ENCODE data around the gene GOLGA8S.

The GOLGA8S gene

GRCh38 chr15:23387621-23388190 lies 33.2 kb downstream of the GOLGA8S start:
- Histone ChIP-seq H3F3A (ENCODE audit: insufficient read depth) (no peaks in the 10 kb centered on the region), H3K9ac (ENCODE audit: low read length) (no peak overlapping the region), H3K9me2 (replicated peaks; ENCODE audit: insufficient read depth, low read length) (no peaks in the 10 kb centered on the region), H4K20me1 (ENCODE audit: low read depth, low read length) (no peaks in the 10 kb centered on the region), H2AFZ (ENCODE audit: low read depth, low read length, severe bottlenecking) (no peak overlapping the region), H3K4me3 (ENCODE audit: insufficient read depth, low read length, poor library complexity, severe bottlenecking) (no peak overlapping the region), H3K27me3 (ENCODE audit: low read length) (no peaks in the 10 kb centered on the region), H3K36me3 (ENCODE audit: low read length) (no peaks in the 10 kb centered on the region), H3K9me3 (ENCODE audit: insufficient read depth, low read length) (no peaks in the 10 kb centered on the region), H3K27ac (ENCODE audit: low read depth, low read length) (no peak overlapping the region), H3K4me2 (ENCODE audit: low read depth, low read length, poor library complexity, severe bottlenecking) (no peak overlapping the region), H3K79me2 (ENCODE audit: insufficient read depth, low read length) (no peaks in the 10 kb centered on the region)
- no peak for TF ChIP-seq CTCF (IDR thresholded peaks at IDR 0.05; ENCODE audit: insufficient read depth, low read length, poor library complexity, severe bottlenecking)
- TF ChIP-seq EZH2phosphoT487 (conservative IDR thresholded peaks at IDR 0.05; ENCODE audit: low read length): no peak

GRCh38 chr15:23395030-23395692 lies 40.6 kb downstream of the GOLGA8S start:
- Histone ChIP-seq H3K36me3 (ENCODE audit: low read length) (no peaks in the 10 kb centered on the region), H3F3A (ENCODE audit: insufficient read depth) (no peaks in the 10 kb centered on the region), H3K9ac (ENCODE audit: low read length) (no peak overlapping the region), H3K9me2 (replicated peaks; ENCODE audit: insufficient read depth, low read length) (no peaks in the 10 kb centered on the region), H3K27ac (ENCODE audit: low read depth, low read length) (no peak overlapping the region), H4K20me1 (ENCODE audit: low read depth, low read length) (no peaks in the 10 kb centered on the region), H2AFZ (ENCODE audit: low read depth, low read length, severe bottlenecking) (no peak overlapping the region), H3K79me2 (ENCODE audit: insufficient read depth, low read length) (no peaks in the 10 kb centered on the region), H3K4me3 (ENCODE audit: insufficient read depth, low read length, poor library complexity, severe bottlenecking) (no peak overlapping the region), H3K27me3 (ENCODE audit: low read length) (no peaks in the 10 kb centered on the region), H3K9me3 (ENCODE audit: insufficient read depth, low read length) (no peaks in the 10 kb centered on the region), H3K4me2 (ENCODE audit: low read depth, low read length, poor library complexity, severe bottlenecking) (no peak overlapping the region)
- no peak for TF ChIP-seq EZH2phosphoT487 (conservative IDR thresholded peaks at IDR 0.05; ENCODE audit: low read length)
- no peak for TF ChIP-seq CTCF (IDR thresholded peaks at IDR 0.05; ENCODE audit: insufficient read depth, low read length, poor library complexity, severe bottlenecking)

GRCh38 chr15:23395832-23396231 lies 41.3 kb downstream of the GOLGA8S start:
- Histone ChIP-seq H3K27ac (ENCODE audit: low read depth, low read length) (no peak overlapping the region), H3K79me2 (ENCODE audit: insufficient read depth, low read length) (no peaks in the 10 kb centered on the region), H3F3A (ENCODE audit: insufficient read depth) (no peaks in the 10 kb centered on the region), H4K20me1 (ENCODE audit: low read depth, low read length) (no peaks in the 10 kb centered on the region), H3K4me3 (ENCODE audit: insufficient read depth, low read length, poor library complexity, severe bottlenecking) (no peak overlapping the region), H3K36me3 (ENCODE audit: low read length) (no peaks in the 10 kb centered on the region), H3K9me3 (ENCODE audit: insufficient read depth, low read length) (no peaks in the 10 kb centered on the region), H3K9me2 (replicated peaks; ENCODE audit: insufficient read depth, low read length) (no peaks in the 10 kb centered on the region), H3K27me3 (ENCODE audit: low read length) (no peaks in the 10 kb centered on the region), H3K4me2 (ENCODE audit: low read depth, low read length, poor library complexity, severe bottlenecking) (no peak overlapping the region), H3K9ac (ENCODE audit: low read length) (no peak overlapping the region), H2AFZ (ENCODE audit: low read depth, low read length, severe bottlenecking) (no peak overlapping the region)
- TF ChIP-seq EZH2phosphoT487 (conservative IDR thresholded peaks at IDR 0.05; ENCODE audit: low read length) (no peak), CTCF (IDR thresholded peaks at IDR 0.05; ENCODE audit: insufficient read depth, low read length, poor library complexity, severe bottlenecking) (no peak)

Measured in SU-DHL-6 (cell line).